ENCODE measurements around the gene PNPO.
"Not testable (repeated sequence)": the region's sequence is repeated elsewhere in the genome, so short reads cannot be mapped to it uniquely, and the experiment has no call there.

Gene PNPO

DNA sequence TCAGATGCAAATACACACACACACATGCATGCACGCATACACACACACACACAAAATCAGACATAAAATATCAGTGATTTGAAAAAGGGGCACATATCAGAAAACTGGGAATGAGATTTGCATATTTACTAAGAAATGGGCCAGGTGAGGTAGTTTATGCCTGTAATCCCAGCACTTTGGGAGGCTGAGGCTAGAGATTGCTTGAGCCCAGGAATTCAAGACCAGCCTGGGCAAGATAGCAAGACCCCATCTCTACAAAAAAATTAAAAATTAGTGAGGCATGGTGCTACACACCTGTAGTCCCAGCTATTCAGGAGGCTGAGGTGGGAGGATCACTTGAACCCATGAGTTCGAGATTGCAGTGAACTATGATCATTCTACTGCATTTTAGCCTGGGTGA is 22.4 kb upstream of the PNPO start:
- DNase-seq = no peak

DNA sequence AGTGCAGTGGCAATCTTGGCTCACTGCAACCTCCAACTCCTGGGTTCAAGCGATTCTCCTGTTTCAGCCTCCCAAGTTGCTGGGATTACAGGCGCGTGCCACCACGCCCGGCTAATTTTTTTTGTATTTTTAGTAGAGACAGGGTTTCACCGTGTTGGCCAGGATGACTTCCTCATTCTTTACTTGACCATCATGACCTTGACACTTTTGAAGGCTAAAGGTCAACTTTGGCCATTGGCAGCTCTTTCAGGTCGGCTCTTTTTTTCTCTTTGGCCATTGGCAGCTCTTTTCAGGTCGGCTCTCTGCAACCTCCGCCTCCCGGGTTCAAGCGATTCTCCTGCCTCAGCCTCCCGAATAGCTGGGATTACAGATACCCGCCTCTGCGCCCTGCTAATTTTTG is 21.5 kb upstream of the PNPO start:
- DNase-seq = not testable (repeated sequence)

DNA sequence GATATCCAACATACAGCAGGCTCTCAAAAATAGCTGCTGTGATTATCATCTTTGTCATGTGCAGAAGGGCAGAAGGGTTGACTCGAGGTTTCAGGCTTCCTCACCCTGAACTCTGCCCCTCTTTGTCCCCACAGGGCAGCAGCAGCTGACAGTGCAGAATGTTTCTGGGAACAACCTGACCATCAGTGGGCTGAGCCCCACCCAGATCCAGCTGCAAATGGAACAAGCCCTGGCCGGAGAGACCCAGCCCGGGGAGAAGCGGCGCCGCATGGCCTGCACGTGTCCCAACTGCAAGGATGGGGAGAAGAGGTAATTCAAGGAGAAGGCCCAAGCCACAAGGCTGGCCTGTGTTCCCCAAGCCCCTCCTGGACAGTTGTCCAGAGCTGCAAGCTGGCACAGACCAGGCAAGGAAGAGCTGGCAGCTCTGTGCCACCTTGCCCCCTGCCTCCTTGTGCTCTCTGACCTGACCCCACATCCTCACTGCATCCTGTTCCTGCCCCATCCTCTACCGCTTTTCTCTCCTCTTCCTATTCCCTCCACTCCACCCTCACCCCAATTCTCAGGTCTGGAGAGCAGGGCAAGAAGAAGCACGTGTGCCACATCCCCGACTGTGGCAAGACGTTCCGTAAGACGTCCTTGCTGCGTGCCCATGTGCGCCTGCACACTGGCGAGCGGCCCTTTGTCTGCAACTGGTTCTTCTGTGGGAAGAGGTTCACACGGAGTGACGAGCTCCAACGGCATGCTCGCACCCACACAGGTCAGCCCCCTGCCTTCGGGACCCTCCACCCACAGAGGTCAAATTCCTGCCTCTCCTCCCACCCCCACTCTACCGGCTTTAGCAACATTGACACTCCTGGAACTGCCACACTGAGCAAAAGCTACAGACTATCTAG is 16.3 kb upstream of the PNPO start:
- no peak for DNase-seq

DNA sequence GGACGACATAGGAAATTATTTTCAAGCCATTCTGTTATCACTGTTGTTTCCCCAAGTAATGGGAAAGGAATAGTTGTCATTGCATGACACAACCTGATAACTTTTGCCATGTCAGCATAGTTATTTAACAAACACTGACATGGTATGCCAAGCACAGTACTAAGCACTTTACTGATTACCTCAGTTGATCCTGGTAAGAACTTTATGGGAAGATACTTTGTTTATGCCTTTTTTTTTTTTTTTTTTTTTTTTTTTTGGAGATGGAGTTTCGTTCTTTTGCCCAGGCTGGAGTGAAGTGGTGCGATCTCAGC is 15.7 kb upstream of the PNPO start:
- no peak for DNase-seq

DNA sequence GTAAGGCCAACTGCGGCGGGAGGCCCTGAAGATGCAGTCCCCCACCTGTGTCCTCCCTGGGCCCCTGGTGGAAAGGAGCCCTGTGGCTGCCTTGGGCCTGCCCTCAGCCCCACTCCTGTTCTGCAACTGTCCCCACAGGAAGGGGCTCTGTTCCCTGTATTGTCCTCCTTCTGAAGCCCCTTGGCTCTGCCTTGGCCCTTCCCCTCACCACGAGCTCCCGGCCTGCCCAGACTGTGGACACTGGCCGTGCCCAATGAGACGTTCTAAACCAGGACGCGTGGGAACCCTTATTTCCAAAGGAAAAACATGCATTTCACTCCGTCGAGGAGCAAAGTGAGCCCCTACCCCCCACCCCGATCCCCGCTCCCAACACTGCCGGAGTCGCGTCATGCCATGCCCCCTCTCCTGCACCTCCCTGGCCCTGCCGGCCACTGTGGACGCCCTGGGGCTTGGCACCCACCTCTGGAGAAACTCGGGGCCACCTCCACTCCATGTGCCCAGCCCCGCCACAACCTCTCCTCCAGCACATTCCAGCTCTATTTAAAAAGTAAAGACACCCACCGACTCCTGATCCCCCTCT is 13.5 kb upstream of the PNPO start:
- no peak for DNase-seq

DNA sequence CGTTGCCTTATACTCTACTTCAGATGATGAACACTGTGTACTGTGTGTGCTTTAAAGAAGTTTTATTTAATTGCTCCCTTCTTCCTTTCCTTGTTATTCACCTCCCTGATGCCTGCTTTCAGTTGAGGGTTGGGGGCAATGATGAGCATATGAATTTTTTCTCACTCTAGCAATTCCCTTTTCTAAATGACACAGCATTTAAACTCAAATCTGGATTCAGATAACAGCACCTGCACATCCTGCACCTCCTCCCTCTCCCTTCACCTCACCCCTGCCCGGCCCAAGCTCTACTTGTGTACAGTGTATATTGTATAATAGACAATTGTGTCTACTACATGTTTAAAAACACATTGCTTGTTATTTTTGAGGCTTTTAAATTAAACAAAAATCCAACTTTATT is 13.0 kb upstream of the PNPO start:
- DNase-seq = no peak

DNA sequence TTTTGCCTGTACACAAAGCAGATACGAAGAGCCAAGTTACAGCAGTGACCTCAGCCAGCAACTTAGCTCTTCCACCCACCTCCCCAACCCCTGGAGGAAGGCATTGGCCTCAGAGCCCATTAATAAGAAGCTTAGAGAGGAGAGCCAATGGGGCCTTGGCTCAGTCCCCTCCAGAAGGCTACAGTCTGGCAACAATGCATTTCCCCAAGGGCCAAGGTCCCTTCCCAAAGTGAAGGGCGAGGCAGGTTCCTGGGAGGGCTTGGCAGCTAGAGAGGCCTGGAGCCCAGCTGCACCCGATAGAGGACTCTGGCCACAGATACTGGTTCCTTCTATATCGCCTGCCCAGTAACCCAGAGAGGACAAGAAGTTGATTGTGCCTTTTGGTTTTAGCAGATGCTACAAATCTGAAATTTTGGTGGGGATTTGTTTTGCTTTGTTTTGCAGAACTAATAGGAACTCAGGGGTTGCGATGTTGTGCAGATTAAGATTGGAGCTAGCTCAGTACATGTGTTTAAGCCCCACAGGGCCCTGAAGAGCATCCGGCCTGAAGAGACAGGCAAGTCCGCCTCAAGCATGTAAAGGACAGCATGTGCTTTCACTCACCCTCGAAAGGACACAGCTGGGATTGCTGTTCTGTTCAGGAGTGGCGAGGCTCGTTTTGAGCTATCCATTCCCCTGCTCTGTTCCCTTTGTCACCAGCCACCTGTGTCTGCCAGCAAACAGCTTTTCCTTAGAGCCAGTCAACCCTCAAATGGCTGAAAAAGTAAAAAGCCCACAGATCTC is 12.0 kb upstream of the PNPO start:
- DNase-seq = peak; percentile 57

DNA sequence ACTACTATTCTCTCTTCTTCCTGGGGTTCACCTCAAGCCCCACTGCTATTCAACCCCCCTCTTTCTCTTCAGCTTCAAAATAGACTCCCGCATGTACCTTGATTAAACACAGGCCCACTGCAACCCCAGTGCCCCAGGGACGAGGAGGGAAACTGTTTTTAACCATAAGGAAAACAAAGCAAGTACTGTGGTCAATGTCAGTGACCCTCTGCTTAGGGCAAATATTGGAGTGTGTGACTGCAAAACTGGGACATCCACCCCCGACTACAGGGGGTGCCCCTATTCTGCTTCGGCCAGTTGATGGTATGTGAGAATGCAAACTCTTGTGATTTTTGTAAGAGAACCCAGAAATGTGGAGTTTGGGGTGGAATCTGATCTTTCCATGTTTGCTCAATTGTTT is 9.5 kb upstream of the PNPO start:
- no peak for DNase-seq

DNA sequence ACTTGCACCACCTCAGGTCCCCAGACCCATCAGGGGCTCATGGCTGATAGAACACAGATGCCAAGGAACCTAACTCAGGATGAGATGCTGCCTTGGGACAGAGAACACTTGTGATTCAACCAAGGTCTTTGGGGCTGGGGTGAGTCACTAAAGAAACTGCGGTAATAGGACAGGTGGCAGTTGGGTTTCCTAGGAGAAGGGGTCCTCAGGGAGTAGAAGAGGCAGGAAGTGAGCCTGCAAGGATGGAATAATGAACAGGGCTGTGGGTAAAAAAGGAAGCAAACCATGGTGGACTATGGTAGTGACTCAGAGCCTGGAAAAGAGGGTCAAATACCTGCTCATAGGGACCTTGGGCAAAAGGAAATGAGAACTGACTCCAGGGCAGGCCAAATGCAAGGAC is 6.5 kb upstream of the PNPO start:
- no peak for DNase-seq

DNA sequence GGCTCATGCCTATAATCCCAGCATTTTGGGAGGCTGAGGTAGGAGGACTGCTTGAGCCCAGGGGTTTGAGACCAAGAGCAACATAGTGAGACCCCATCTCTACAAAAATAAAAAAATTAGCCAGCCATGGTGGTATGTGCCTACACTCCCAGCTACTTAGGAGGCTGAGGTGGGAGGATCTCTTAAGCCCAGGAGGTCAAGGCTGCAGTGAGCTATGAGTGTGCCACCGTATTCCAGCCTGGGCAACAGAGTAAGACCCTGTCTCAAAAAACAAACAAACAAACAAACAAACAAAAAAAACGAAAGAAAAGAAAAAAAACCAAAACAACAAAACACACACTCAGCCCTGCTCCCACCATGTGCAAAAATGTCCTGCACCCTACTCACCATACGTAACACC is 5.9 kb upstream of the PNPO start:
- DNase-seq = not testable (repeated sequence)

DNA sequence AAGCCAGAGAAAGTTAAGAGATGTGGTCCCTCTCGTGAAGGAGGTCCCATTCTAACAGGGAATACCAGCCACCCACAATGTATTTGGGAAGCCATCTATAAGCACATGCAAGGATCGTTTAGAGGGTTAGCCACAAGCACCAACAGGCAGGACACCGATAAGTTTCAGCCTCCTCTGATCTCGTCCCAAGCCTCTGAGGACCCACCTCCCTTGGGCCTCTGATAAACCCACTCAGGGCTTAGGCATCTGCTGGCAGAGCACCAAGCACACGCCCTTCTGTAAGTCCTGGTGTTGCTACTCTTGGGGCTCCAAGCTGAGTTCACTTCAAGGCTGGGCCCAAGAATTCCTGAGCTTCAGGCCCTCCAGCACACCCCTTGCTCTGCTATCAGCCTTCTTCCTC is 5.4 kb upstream of the PNPO start:
- no peak for DNase-seq

DNA sequence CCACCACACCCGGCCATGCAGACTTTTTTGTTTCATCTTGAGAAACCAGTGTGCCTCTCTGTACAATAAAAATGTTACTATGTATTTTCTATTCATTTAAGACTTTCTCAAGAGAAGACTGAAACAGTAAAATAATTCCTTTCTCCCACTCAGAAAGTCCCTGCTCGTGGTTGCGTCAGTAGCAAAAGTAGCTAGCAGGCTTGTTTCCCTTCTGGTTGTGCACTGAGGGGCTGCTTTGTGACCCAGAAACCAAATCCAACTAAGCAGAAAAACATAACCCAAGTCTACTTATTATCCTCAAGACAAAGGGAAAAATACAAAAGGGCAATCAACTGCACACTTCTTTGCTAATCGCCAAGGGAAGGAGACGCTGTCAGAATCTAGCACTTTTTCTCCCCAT is 3.4 kb upstream of the PNPO start:
- no peak for DNase-seq

DNA sequence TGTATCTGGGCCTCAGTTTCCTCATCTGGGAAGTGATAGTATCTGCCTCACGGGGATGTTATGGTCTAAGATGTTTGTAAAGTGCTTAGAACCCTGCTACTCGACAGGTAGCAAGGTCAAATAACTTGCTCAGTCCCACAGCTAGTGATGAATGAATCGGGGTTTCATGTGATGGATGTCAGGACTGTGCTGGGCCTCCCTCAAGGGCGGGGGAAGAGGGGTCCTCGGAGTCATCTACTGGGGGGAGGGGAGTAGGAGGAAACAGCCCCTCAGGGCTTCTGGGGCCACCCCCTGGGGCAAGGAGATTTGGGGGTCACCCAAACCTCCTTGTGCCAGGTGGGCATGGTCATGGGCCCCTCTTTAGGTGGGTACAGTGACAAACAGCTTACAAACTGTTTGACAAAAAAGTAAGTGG is 732 bp downstream of the PNPO start:
- DNase-seq = no peak

DNA sequence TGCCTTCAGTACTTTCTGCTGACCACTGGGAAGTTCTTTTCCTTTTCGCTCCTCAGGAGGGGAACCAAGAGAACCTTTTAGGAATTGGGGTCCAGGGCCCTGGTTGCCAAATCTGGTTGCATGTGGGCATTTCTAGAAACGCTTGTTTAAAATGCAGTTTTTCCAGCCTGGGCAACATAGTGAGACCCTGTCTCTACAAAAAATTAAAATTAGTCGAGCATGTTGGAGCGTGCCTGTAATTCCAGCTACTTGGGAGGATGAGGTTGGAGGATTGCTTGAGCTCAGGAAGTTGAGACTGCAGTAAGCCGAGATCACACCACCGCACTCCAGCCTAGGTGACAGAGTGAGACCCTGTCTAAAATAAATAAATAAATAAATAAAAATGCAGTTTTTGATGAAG is 1.2 kb downstream of the PNPO start:
- no peak for DNase-seq

DNA sequence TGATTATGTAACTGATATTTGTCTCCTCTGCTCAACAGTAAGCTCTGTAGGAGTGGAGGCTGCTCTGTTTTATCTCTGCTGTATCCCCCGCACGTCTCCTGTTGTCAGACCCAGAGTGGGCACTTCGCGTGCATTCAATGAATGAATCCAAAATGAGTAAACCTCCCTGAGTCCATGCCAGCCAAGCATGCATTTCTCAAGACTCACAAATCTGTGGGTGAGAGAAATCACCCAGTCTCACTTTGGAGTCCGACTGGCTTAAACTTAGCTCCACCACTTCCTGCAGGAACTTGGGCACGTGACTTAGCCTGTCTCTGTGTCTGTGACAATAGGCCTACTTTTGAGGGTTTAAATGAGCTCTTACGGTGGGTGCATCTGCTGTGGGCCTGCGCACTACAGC is 3.7 kb downstream of the PNPO start:
- no peak for DNase-seq

DNA sequence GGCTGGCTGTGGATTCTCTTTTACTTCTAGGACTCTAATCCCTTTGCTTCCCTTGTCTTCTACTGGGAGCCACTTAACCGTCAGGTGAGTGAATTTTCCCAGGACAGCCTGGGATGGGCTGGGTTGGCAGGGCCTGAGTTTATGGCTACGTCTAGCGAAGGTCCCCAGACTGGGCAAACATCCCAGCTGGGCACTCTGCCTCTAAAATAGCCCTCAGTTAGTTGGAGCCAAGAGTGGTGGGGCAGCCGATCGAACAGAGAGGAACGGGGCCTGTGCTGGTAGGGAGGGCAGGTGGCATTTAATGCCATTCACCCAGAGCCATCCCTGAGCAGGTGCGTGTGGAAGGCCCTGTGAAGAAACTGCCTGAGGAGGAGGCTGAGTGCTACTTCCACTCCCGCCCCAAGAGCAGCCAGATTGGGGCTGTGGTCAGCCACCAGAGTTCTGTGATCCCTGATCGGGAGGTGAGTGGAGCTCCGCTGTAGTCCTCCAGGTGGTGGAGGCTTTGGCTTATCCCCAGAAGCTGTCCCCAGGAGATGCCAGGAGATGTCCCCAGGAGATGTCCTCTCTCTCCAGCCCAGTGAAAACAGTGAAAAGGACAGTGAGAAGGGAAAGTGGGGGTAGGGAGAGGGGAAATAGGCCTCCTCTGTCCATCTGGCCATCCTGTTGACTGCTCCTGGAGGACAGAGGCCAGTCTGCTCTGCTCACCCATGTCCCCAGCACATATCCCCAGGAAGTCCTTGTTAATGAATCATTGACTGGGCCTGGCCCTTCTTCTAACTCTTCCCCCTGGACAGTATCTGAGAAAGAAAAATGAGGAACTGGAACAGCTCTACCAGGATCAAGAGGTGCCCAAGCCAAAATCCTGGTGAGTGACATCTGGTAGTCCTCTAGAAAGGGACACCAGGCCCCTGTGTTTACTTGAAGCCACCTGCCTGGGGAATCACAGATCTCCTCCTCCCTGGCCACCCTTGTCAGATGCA is 4.4 kb downstream of the PNPO start:
- DNase-seq = no peak

DNA sequence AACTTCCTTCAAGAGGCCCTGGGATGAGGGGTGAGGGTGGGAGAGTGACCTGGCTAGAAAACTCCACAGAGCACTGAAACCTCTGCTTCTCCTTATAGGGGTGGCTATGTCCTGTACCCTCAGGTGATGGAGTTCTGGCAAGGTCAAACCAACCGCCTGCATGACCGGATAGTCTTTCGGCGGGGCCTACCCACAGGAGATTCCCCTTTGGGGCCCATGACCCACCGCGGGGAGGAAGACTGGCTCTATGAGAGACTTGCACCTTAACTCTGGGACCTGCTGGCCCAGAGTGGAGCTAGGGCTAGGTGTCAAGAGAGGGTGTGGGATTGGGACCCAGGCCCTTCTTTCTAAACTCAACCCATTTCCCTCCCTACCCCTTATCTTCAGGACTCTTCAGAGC is 5.1 kb downstream of the PNPO start:
- no peak for DNase-seq

DNA sequence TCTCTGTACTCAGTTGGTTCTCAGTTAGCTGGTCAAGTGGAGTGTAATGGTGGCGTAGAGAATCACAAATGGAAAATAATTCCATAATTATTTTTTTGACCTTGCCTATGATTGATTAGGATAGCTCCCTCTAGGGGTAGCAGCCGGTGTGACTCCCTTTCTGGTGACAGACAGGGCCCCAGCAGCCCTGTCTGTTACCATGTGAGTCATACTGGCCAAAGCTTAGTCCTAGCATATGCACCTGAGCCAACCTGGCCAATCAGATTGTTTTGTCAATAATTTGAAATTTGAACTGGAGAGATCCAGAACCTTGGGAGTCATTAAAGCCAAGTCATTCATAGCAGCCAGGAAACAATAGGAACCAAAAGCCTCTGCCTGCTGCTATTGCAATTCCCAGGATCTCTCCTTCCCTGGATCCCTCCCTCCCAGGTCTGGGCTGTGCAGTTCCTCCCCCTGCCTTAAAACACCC is 5.6 kb downstream of the PNPO start:
- peak; percentile 48 for DNase-seq

DNA sequence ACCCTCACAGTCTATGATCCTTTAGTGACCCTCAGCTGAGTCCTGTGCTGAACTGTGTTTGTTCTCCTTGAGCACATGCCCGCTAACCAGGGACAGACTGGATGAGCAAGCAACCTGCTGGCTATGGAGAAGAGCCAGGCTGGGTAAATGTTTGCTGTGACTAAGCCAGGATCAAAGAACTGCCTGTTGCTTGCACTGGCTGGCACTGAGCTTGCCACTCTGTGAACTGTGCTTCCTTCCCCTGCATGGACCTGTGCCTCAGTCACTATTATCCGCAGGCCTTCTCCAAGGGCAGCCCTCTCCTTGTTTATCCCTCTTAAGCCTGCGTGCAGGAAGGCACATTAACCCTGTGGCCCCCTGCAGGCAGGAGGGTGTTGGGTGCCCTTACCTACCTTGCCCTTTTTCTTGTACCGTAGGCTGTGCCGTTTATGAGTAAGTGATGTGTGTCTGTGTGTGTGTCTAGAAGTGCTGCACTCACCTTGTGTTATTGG is 7.4 kb downstream of the PNPO start:
- DNase-seq = no peak

DNA sequence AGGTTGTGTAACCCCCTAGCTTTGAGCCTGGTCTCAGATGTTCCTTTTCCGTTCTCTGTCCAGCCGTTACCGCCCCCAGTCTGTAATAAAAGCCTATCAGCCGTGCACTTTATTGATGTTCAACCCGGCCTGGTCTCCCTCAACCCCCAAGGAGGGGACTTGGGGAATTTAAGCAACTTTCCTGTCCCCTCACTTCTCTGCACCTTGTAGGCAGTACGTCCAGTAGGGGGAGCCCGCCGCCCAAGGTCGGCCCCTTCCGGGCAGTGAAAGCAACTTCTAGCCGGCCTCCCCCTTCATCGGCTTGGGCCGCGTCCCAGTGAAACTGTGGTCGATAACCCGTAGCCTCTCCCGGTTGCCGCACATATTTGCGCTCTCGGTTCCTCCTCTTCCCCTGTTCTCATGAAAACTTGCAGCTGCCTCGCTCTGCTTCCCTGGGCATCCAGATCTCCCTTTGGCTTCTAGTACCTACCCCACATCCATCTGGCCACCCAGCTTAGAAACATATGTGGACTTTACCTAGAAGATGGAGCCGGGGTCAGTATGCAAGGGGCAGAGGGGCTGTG is 7.9 kb downstream of the PNPO start:
- peak; percentile 93 for DNase-seq

DNA sequence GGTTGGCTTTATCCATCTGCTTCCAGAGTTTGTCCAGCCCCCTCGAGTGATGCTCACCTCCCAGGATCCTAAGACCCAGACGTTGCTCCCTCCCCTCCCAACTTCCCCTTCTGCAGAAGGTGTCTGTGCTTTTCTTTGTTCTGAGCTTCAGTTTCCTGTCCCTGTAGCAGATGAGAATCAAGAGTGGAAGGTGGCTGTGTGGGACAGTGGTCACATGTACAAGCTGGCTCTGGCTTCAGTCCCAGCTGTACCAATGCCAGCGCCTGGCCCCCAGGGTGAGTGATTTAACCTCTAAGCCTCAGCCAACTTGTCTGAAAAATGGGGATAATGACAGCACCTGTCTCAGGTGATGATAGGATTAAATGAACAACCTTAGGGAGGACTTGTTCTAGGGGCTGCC is 8.6 kb downstream of the PNPO start:
- no peak for DNase-seq

DNA sequence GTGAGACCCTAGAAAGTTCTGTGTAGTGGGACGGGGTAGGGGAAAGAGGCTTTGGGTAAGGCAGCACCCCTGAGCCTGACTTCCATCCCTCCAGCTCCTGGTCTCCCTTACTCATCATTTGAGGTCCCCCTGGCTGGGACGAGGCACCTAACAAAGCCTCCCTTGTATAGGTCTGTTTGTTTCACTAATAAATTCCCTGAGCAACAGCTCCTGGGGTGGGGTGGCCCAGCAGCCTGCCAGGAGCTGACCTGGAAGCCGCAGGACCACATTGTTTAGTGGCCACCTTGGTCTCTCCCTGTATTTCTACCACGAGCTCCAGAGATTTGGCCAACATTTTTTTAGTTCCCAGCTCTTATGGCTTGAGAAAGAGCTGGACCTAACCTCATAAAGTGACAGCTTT is 9.1 kb downstream of the PNPO start:
- DNase-seq = no peak
